NCI-H1417 treated with DMSO at 0.1 percent for 48 hours (cell line): Measurements from ENCODE around the gene MIPEP.

Experiments
- DNase-seq: peaks from one replicate; lab custom pipeline; 2025; lab: John Stamatoyannopoulos, UW

The MIPEP gene

DNA sequence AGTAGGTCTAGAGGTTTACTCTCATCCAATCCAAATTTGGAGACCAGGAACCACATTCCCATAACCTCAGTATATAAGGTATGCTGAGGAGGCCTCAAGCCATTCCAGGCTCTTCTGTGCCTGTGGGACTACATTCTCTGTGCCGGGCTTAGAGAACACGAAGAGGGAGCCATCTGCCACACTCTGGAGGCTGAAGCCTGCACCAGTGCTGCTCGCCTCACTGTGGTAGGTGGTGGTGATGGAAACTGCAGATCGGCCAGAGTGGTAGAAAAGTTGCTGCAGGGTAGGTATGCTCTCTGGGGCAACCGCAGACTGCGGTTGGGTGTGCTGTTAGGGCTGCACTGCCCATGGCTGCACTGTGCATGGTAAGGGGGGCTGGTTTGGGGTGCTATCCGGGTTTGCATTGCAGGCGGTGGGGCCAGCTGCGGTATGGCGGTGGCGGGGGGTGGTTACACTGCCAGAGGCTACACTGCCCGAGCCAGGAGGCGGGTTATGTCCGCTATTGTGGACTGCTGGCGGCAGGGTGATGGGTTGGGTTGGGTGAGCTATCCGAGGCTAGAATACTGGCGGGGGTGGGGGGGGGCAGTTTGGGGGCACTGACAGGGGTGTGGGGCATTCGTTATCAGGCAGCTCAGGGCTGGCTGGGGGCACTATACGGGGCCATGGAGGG lies 174.0 kb downstream of the MIPEP start:
- DNase-seq, result no peak

DNA sequence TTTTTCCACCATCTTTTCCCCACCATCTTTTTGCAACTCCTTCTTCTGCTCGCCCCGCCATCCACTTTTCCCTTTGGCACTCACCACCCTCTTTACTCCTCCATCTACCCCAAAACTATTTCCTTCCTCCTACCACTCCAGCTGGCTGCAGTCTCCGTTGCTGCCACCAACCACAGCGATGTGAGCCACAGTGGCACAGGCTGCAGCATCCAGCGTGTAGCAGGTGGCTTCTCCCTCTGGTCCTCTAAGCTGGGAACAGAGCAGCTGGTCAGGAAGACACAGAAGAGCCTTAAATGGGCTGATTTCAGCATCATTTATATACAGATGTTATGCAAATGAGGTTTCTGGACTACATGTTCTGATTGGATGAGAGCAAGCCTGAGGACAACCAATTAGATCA lies 174.5 kb downstream of the MIPEP start:
- no peak for DNase-seq

DNA sequence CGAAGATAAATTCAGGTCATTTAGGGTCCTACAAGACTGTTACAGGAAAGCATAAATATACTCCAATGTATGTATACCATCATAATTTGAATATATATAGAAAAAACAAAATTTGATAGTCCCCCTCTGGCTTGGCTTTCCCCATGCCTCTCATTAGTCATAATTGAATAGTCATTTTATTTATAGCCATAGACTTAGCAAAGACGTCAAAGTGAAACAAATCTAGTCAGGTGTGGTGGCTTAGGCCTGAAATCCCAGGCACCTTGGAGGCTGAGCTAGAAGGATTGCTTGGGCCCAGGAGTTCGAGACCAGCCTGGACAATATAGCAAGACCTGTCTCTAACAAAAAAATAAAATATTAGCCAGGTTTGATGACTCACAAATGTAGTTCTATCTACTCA lies 177.8 kb downstream of the MIPEP start:
- DNase-seq, result no peak

DNA sequence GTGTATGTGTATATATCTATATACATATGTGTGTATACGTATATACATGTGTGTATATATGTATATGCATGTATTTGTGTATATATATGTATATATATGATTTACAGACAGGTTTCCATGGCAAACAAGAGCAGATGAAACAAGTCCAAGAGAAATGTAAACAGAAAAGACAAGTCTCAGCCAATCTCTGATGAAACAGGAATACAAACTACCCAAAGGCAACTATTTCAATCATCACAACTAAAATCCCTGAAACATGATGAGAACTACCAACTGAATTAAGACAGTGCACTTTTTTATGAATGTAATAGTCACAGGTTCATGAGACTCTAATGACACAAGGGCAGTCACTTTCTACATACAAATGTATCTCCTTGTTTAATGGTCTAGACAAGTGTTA lies 178.8 kb downstream of the MIPEP start:
- no peak for DNase-seq

DNA sequence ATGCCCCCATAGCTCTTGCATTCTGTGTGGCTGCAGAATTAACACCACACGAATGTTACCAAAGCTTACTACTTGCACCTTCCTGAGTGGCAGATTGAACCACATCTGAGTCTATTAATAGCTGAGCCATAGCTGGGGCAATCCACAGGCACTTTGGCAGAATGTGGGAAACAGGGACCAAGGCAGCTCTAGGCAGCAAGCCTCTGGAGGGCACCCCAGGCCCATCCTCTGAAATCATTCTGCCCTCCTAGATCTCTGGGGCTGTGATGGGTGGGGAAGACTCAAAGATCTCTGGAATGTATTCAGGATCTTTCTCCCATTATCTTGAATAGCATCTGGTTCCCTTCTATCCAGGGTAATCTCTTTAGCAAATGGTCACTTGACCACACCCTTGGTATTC lies 179.7 kb downstream of the MIPEP start:
- DNase-seq, result no peak

DNA sequence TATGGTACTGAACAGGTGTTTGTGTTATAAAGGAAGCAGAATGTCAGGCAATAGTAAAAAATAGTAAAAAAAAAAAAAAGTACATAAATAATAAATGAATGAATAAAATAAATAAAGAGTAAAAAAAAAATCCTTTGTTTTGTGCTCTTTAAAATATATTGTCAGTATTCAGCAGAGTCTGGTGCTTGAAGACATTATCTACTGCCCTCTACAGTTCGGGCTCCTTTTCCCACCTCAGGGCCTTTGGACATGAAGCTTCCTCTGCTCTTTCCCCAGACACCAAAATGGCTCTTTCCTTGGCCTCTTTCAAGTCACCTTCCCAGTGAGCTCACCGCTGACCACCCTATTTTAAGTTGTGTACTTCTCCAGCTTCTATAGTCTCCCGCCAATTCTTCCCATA lies 181.5 kb downstream of the MIPEP start:
- DNase-seq, result no peak

DNA sequence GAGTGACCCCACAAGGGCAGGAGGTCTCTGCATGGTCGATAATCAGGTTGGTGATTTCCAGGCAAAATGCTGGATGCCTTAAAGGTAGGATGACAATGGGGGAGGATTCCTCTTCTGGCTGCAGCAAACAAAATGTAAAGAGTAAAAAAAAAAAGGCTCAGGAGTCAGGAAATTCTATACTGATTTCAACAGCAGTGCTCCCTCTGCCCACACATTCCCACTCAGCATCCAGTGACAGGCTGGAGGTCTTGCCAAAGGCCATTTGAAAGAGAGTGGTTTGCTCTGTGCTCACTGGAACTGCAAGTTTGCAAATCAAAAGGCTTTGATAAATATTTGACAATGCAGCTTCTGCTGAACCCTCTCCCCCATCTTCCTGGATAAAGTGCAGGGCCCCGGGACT lies 183.6 kb downstream of the MIPEP start:
- DNase-seq, result no peak

DNA sequence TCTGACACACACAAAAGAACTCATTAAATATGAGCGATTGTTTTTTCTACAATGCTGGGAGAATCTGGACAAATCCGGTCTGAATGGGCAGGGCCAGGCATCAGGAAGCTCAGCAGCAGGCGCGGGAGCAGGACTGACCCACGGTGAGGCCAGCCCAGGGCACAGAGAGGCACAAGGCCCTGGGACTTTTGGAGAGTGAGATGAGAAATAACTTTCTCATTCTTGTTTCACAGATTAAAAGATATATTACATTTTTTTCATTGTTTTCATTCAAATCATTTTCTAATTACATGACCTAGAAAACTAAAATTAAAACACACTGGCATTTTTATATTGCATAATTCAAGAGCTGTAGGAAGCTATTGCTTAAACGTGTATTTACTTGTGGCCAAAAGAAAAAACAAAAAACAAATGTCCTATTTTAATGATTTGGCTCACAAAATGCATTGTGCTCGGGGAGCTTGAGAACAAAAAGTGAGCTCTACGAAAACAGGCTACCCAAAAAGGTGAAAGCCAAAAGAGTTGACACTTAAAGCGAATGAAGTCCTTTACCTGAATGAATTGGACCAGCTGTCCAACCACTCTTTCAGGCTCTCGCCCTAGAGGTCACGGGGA lies 185.8 kb downstream of the MIPEP start:
- DNase-seq, result no peak

DNA sequence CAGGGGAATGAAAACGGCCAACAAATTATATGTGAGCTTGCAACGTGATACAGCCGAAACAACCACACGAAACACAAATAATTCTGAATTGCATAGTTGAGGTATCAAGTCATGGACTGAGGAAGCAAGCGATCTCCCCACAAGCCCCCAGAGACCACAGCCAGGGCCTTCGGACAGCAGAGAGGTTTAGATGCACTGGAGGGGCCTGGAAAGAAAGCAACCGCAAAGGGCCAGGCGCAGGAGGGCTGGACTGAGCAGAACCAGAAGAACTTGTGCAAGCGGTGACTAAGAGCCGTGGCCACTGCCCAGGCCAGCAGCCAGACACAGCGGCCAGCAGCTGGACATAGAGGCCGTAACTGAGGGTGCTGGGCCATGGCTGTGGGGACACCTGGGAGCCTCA lies 187.6 kb downstream of the MIPEP start:
- DNase-seq, result no peak

DNA sequence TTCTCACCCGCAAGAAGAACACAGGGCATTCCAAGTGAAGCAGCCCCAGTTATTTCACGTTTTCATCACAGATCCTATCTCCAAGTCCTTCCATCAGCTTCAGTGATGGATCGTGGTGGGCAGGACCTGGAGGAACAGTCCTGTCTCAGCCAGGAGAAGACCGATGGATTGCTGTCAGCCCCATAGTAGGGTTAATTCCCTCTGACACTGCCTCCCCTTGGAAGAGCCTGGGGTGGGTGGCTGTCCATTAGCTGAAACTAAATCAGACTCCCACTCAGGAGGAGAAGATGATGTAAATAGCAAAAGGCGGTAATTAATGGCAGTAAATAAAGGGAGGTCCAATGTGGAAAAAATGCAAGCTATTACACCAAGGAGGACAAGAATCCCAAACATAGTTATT lies 188.0 kb downstream of the MIPEP start:
- DNase-seq, result no peak

DNA sequence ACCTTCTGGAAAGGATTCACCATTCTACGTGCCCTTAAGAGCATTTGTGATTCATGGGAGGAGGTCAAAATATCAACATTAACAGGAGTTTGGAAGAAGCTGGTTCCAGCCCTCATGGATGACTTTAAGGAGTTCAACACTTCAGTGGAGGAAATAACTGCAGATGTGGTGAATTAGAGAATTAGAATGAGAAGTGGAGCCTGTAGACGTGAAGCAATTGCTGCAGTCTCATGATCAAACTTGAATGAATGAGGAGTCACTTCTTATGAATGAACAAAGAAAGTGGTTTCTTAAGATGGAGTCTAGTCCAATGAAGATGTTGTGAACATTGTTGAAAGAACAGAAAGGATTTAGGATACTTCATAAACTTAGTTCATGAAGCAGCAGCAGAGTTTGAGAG lies 189.9 kb downstream of the MIPEP start:
- DNase-seq, result no peak

DNA sequence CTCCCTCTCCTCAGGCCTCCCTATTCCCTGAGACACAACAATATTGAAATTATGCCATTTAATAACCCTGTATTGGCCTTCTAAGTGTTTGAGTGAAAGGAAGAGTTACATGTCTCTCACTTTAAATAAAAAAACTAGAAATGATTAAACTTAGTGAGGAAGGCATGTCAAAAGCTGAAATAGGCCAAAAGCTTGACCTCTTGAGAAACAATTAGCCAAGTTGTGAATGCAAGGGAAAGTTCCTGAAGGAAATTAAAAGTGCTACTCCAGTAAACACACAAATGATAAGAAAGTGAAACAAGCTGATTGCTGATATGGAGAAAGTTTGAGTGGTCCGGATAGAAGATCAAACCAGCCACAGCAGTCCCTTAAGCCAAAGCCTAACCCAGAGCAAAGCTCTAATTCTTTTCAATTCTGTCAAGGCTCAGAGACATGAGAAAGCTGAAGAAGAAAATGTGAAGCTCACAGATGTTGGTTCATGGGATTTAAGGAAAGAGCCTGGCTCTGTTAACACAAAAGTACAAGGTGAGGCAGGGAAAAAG lies 191.4 kb downstream of the MIPEP start:
- DNase-seq, result no peak

DNA sequence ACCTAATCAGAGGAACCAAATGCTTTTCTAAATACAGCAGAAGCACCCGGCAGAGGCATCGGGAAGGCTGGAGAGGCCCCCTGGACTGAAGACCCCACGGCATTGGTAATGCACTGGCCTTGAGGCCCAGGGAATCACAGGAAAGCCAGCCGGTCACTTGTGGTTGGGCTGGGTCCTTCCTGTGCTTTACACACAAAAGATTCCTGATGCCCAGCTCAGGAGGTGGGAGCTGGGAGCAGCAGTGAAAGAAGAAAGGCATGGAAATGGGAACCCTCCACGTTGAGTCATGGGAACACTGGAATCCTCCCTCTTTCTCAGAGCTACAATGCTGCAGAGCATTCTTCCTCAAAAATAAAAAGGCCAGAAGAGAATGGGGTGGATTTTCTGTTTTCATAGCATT lies 192.6 kb downstream of the MIPEP start:
- no peak for DNase-seq

DNA sequence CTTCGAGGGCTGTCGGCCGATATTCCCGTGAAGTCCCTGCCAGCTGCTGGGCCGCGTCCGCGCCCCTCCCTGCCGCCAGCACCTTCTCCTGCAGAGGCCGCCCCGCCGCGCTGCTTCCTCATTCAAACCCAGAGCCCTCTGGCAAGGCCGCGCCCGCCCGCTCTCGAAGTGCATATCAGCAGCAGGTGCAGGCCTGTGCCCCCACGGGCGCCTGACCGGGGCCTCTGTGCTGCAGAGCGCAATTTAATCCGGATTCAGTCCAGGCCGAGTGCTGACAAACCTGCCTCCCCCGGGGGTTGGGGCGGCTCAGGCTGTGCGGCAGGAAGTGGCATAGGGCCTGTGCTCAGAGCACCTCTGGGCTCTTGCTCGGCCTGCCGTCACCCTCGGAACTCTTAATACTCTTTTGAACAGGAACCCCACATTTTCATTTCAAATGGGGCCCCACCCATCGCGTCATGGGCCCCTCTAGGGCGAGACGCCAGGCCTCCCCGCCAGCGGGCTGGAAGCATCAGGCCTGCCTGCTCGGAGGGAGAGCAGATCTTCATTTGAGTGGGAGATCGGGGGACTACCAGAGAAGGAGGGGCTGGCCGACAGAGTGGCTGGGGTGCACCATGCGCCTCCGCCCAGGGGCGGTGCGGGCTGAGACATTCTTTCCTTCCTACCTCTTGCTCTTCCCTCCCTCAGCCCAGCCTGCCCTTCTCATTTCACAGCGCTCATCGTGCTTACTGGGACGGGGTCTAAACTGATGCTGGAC lies 193.3 kb downstream of the MIPEP start:
- DNase-seq, result no peak

DNA sequence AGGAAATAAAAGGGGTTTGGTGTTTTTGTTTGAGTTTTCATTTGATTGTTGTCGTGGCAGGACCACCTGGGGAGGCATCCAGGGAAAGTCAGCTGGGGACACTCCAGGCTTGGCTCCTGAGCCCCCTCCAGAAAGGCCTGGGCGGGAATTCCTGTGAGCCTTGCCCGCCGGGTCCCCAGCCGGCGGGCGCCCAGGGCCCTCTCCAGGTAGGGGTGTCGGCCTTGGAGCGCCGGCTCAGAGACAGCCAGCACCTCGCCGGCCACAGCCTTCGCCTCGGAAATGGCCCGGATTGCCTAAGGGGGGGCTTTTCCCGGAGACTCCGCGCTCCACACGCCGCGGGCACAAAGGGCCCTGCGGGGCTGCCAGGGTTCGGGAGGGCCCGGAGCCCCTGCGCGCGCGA lies 194.0 kb downstream of the MIPEP start:
- DNase-seq, result no peak

DNA sequence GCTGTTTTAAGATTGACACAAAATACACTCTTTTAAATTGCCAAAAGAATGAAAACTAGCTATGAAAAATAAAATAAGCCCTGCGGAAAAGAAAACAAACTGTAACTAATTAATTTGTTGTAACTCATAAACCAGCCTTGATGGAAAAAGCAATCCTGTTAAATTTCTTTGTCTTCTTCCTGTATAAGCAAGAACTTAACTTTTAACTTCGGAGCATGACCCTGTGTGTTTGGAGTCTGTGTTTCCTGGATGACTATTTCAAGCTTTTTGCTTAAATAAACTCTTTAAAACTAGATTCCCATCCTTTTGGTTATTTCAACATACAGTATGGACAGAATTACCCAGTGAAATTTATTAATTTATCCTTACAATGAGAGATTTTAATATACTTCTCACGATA lies 196.4 kb downstream of the MIPEP start:
- no peak for DNase-seq

DNA sequence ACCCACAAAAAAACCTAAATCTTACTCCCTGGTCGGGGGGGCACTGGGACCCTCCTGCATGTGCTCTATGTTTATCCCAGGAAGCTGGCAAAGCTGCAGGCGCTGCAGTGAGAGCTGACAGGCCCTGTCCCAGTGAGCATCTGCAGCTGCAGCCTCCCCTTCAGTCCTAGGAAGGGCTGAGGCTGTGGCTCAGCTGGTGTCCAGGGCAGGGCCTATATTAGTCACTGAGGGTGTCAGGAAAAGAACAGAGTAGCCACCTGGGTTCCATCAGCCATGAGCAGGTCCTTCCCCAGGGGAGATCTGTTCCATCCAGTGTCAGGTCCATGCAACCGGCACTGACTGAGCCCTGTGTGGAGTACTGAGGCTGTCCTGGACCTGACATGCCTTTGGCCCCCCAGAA lies 198.5 kb downstream of the MIPEP start:
- DNase-seq, result no peak

DNA sequence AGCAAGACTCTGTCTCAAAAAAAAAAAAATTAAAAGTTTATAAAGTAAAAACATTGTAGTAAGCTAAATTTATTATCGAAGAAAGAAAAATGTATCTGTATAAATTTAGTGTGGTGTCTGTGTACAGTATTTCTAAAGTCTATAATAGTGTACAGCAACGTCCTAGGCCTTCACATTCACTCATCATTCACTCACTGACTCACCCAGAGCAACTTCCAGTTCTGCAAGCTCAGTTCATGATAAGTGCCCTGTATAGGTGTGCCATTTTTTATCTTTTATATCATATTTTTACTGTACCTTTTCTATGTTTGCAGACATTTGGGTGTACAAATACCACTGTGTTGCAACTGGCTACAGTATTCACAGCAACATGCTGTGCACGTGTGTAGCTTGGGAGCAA lies 200.9 kb downstream of the MIPEP start:
- no peak for DNase-seq

DNA sequence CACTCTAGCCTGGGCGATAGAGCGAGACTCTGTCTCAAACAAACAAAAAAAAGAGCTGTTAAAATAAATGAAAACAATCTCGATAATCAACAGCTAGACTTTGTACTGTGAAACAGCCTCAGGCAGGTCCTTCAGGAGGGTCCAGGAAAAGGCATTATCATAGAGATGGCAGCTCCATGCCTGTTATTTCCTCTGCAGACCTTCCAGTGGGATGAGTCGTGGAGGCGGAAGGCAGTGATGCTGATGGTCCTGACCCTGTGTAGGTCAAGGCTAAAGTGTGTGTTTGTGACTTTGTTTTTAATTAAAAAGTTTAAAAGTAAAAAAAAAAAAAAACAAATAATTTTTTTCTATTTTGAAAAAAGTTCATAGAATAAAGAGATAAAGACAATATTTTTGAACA lies 201.6 kb downstream of the MIPEP start:
- no peak for DNase-seq

DNA sequence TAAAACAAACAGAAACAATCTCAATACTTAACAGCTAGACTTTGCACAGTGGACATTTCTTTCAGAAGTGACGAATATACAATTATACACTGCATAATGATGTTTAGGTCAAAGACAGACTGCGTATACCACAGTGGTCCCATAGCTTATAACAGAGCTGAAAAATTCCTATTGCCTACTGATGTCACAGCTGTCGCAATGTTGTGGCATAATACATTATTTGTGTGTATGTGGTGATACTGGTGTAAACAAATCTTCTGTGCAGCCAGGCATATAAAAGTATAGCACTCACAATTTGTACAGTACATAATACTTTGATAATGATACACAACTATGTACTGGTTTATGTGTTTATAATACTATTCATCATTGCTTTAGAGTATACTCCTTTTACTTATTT lies 202.3 kb downstream of the MIPEP start:
- DNase-seq, result no peak

DNA sequence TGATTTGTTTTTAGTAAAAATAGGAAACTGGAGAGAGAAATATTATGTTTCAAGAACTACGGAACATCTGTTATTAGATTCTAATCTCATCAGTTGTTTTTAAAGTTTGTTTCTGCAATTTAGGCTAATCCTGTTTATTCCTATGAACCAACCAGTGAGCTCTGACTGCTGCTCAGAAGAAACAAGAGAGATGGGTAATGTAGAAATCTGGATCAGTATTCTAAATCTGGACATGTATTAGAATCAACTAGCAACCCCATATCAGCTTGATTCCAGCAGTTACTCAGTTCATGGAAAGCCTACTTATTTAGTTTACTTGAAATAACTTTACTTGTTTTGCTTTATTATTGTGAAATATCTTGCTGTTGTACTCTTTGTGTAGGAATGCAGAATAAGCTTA lies 203.8 kb downstream of the MIPEP start:
- DNase-seq, result no peak

DNA sequence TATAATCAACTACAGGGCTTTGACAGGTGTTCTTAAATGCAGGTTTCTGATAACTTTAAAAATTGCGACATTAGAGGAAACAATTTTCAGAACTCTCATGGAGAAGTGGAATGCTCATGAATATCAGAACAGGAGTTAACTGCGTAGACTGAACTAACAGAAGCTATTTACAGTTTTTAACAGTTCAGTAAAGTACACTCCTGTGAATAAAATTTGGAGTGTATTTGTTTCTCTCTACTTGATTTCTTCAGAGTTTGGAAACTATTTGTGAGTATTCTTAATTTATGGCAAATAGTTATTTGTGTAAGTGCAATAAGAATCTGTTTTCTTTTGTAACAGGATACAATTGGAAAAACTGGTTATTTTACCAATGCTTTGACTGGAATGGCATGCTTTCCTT lies 204.6 kb downstream of the MIPEP start:
- DNase-seq, result no peak

DNA sequence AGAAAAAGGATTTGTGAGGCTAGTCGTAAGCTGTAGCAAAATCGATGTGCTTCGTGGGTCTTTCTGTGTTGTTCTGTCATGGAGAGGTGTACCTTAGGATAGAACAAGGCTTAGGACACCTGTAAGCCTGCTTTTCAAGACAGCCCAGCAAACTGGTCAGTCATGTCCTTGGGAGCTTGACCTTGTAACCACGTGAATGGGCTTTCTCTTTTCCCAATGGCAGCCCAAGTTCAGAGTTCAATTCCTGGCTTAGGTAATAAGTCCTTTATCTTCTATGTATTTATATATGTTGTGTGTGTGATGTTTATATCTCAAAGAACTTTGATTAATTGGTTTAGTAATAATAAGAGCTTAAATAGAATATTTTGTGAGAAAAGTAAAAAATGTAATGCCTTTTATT lies 206.1 kb downstream of the MIPEP start:
- DNase-seq, result no peak
